Left lobe of liver (tissue), 2 donors: ENCODE data around the gene MAD1L1. TPM values are rescaled to one million over a fixed set of nuclear protein-coding genes. Genes with fewer than 3 reads are reported as not detected.

ENCODE experiments used
- ATAC-seq: fragments of 200-7000 bp; cut with Tn5 transposase; one replicate; pipeline ENCODE4 v1.9.1; 2020; ENCODE audit warnings: mild to moderate bottlenecking, moderate library complexity
- DNase-seq: peaks from one replicate; pipeline ENCODE4 v3.0.0-alpha.2; 2020; ENCODE audit warnings: low spot score
- total RNA-seq: library from RNA; stranded (reverse); gene quantifications from one replicate; pipeline ENCODE4 v1.2.1, GENCODE V29; 2021
- donor health status: DM: no; HTN: no; CAD: no; lungs with moderate emphysema.
- donor health status: DM: no; HTN: yes; CAD: no.

Gene MAD1L1
- total RNA-seq, 1 donor from 2014 or later, result 24.9 TPM

- no peak for ATAC-seq
- DNase-seq, result no peak
These were observed 10.7 kb upstream of the MAD1L1 start for GRCh38 chr7:2243458-2243857.

GRCh38 chr7:2242541-2243429 lies 10.0 kb upstream of the MAD1L1 start:
- ATAC-seq (peak; percentile 11), DNase-seq (no peak)

- ATAC-seq, result peak; percentile 97
- peak; percentile 89 for DNase-seq
These were observed 9.1 kb upstream of the MAD1L1 start, which contains the start of the genes MRM2 and NUDT1 for GRCh38 chr7:2241580-2242540. TSS of gene MRM2 (minus strand) at chr7:2242205. CDS start at chr7:2242169, 36 bp downstream. TSS of gene NUDT1 (plus strand) at chr7:2242226. CDS start at chr7:2244575, 2,349 bp downstream.

- ATAC-seq, result no peak
- DNase-seq, result no peak
These were observed 6.5 kb upstream of the MAD1L1 start for GRCh38 chr7:2239242-2239641.

GRCh38 chr7:2237109-2237602 lies 4.4 kb upstream of the MAD1L1 start:
- no peak for ATAC-seq

GRCh38 chr7:2233926-2234325 lies 1.2 kb upstream of the MAD1L1 start:
- ATAC-seq, result no peak
- no peak for DNase-seq

More at GRCh38 chr7:2237109-2237602, 4.4 kb upstream of the MAD1L1 start:
- DNase-seq, result no peak

- DNase-seq, result no peak
- ATAC-seq, result peak; percentile 53
These were observed 566 bp downstream of the MAD1L1 start for GRCh38 chr7:2231992-2232765.

GRCh38 chr7:2230882-2231281 lies 1.9 kb downstream of the MAD1L1 start:
- DNase-seq (no peak), ATAC-seq (no peak)

- DNase-seq, result no peak
- no peak for ATAC-seq
These were observed 2.5 kb downstream of the MAD1L1 start for GRCh38 chr7:2230226-2230625.

- no peak for ATAC-seq
These were observed 3.3 kb downstream of the MAD1L1 start for GRCh38 chr7:2229467-2229866.

GRCh38 chr7:2228921-2229320 lies 3.8 kb downstream of the MAD1L1 start:
- ATAC-seq, result no peak

More at GRCh38 chr7:2229467-2229866, 3.3 kb downstream of the MAD1L1 start:
- no peak for DNase-seq

GRCh38 chr7:2227699-2228098 lies 5.0 kb downstream of the MAD1L1 start:
- DNase-seq (no peak), ATAC-seq (no peak)

More at GRCh38 chr7:2228921-2229320, 3.8 kb downstream of the MAD1L1 start:
- DNase-seq, result no peak

- ATAC-seq, result no peak
- no peak for DNase-seq
These were observed 6.9 kb downstream of the MAD1L1 start for GRCh38 chr7:2225830-2226229.

- no peak for DNase-seq
- ATAC-seq, result no peak
These were observed 7.4 kb downstream of the MAD1L1 start for GRCh38 chr7:2225336-2225735.

GRCh38 chr7:2224934-2225333 lies 7.8 kb downstream of the MAD1L1 start:
- ATAC-seq, result no peak
- DNase-seq, result no peak

- ATAC-seq, result no peak
These were observed 8.2 kb downstream of the MAD1L1 start for GRCh38 chr7:2224491-2224928.

GRCh38 chr7:2223321-2223720 lies 9.4 kb downstream of the MAD1L1 start:
- no peak for DNase-seq
- no peak for ATAC-seq

More at GRCh38 chr7:2224491-2224928, 8.2 kb downstream of the MAD1L1 start:
- no peak for DNase-seq

GRCh38 chr7:2222516-2222915 lies 10.2 kb downstream of the MAD1L1 start:
- DNase-seq, result no peak
- no peak for ATAC-seq

GRCh38 chr7:2220954-2221353 lies 11.8 kb downstream of the MAD1L1 start:
- ATAC-seq (no peak), DNase-seq (no peak)

GRCh38 chr7:2220506-2220905 lies 12.2 kb downstream of the MAD1L1 start:
- DNase-seq (no peak), ATAC-seq (no peak)
